ENCODE data around the gene DNM3.

- TF ChIP-seq CTCF (IDR thresholded peaks at IDR 0.05) (no peak), EZH2 (IDR thresholded peaks at IDR 0.05; ENCODE audit: borderline replicate concordance, insufficient read depth, low read depth, low read length, poor library complexity, severe bottlenecking) (no peak)
Measured at GRCh38 chr1:172018727-172019311, 177.5 kb downstream of the DNM3 start.
